Parathyroid adenoma (tissue), 2 donors: Measurements from ENCODE around the gene DIP2C.

Experiments used
- H2AFZ ChIP-seq: fragments of 300-600 bp; sonication (generic); one replicate; pipeline ENCODE4 v1.7.0; 2017; ENCODE audit warnings: antibody characterized with exemption, mild to moderate bottlenecking
- H3K27ac ChIP-seq: fragments of 300-600 bp; sonication (generic); one replicate; pipeline ENCODE4 v1.7.0; 2017
- H3K27me3 ChIP-seq: fragments of 300-600 bp; sonication (generic); one replicate; pipeline ENCODE4 v1.7.0; 2017; ENCODE audit warnings: low read length; ENCODE audit not compliant: control insufficient read depth, insufficient read depth
- H3K36me3 ChIP-seq: fragments of 300-600 bp; sonication (generic); one replicate; pipeline ENCODE4 v1.7.0; 2017; ENCODE audit warnings: low read length; ENCODE audit not compliant: control insufficient read depth, insufficient read depth
- H3K4me1 ChIP-seq: fragments of 300-600 bp; sonication (generic); one replicate; pipeline ENCODE4 v1.7.0; 2017; ENCODE audit warnings: control low read depth
- H3K4me2 ChIP-seq: fragments of 300-600 bp; sonication (generic); one replicate; pipeline ENCODE4 v1.7.0; 2017; ENCODE audit warnings: low read length
- H3K4me3 ChIP-seq: fragments of 300-600 bp; sonication (generic); one replicate; pipeline ENCODE4 v1.7.0; 2017; ENCODE audit warnings: low read depth, low read length
- H3K79me2 ChIP-seq: fragments of 300-600 bp; sonication (generic); one replicate; pipeline ENCODE4 v1.7.0; 2017; ENCODE audit warnings: control low read depth
- H3K9ac ChIP-seq: fragments of 300-600 bp; sonication (generic); one replicate; pipeline ENCODE4 v1.7.0; 2017; ENCODE audit warnings: mild to moderate bottlenecking
- H3K9me3 ChIP-seq: fragments of 300-600 bp; sonication (generic); one replicate; pipeline ENCODE4 v1.7.0; 2017; ENCODE audit warnings: low read length; ENCODE audit not compliant: control insufficient read depth
- TF ChIP-seq, protein P1 (sequence below): fragments of 300-600 bp; sonication (generic); IDR thresholded peaks from one replicate; pipeline ENCODE4 v1.7.0; 2017; ENCODE audit warnings: antibody characterized with exemption, mild to moderate bottlenecking
- donor health status: primary hyperparathyroidism.

The DIP2C gene

DNA sequence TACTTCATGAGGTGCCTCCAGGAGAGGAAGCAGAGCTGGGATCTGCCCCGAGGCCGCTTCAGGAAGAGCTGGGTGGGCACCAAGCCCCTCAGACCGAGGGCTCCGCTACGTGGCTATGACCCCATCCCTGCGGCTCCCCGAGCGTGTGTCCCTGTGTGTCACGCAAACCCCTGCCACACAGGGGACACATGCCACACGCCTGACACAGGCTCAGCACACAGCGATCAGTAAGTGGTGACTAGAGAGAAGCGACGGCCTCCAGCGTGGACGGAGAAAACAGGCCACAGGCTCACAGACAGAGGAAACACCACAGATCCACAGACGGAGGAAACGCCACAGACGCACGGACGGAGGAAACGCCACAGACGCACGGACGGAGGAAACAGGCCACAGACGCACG is 18.5 kb downstream of the DIP2C start:
- no peaks in the 10 kb centered on the region for H3K36me3 ChIP-seq
- no peak overlapping the region for H3K9ac ChIP-seq
- no peaks in the 10 kb centered on the region for H3K9me3 ChIP-seq
- no peak overlapping the region for H3K27ac ChIP-seq
- no peaks in the 10 kb centered on the region for H3K4me1 ChIP-seq
- H3K27me3 ChIP-seq, result no peaks in the 10 kb centered on the region
- H3K79me2 ChIP-seq, result peaks cover 40% of the 10 kb centered on the region
- TF ChIP-seq, protein P1, sequence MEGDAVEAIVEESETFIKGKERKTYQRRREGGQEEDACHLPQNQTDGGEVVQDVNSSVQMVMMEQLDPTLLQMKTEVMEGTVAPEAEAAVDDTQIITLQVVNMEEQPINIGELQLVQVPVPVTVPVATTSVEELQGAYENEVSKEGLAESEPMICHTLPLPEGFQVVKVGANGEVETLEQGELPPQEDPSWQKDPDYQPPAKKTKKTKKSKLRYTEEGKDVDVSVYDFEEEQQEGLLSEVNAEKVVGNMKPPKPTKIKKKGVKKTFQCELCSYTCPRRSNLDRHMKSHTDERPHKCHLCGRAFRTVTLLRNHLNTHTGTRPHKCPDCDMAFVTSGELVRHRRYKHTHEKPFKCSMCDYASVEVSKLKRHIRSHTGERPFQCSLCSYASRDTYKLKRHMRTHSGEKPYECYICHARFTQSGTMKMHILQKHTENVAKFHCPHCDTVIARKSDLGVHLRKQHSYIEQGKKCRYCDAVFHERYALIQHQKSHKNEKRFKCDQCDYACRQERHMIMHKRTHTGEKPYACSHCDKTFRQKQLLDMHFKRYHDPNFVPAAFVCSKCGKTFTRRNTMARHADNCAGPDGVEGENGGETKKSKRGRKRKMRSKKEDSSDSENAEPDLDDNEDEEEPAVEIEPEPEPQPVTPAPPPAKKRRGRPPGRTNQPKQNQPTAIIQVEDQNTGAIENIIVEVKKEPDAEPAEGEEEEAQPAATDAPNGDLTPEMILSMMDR, result no peak
- no peak overlapping the region for H2AFZ ChIP-seq
- H3K4me2 ChIP-seq, result no peak overlapping the region
- no peak overlapping the region for H3K4me3 ChIP-seq

DNA sequence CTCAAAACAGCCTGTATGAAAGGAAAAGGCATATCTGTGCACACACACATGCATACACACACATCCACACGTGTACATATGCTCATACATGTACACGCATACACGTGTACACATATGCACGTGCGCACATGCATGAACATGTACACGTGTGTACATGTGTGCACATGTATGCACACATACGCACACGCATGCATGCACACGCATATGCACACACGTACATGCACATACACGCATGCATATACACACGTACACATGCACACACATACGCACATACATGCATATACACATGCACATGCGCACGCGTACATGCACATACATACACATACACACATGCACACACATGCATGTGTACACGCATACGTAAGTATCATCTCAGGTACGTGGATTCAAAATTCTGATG is 19.4 kb downstream of the DIP2C start:
- H3K4me1 ChIP-seq, result no peaks in the 10 kb centered on the region
- no peaks in the 10 kb centered on the region for H3K9me3 ChIP-seq
- H3K9ac ChIP-seq, result no peak overlapping the region
- no peak overlapping the region for H3K4me3 ChIP-seq
- no peak overlapping the region for H3K4me2 ChIP-seq
- H3K27me3 ChIP-seq, result no peaks in the 10 kb centered on the region
- no peak overlapping the region for H2AFZ ChIP-seq
- no peaks in the 10 kb centered on the region for H3K36me3 ChIP-seq
- H3K27ac ChIP-seq, result no peak overlapping the region
- H3K79me2 ChIP-seq, result peaks cover 46% of the 10 kb centered on the region
- TF ChIP-seq, protein P1, result no peak

DNA sequence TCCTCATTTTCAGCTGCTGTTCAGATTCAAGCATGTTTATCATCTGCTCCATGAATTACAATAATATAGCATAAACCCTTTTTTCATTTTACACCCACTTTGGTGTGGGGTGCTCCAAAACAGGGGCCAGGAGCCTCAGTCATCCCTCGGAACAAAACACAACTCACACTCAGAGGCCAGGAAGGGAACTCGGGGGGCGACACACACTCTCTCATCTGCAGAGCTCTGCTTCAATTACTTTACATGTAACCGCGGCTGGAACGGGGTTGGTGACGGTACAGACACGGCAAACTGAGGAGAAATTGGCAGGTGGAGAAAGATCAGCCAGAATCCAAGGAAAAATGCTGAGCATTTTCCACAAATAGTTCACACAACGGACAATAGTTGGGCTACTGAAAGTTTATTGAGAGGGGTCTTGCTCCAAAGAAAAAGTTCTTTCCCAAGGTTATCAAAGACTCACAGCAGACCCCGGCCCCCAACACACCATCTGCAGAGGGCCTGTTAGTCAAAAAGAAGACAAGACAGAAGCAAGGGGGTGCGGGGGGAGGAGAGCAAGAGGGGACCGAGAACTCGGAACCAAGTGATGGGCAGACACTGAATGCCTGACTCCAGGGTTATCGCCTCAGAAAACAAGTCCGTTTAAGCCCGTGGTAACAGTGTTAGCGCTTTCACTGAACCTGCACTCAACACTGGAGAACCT is 20.5 kb downstream of the DIP2C start:
- Histone ChIP-seq H3K4me2 (no peak overlapping the region), H3K9ac (no peak overlapping the region), H3K4me1 (no peaks in the 10 kb centered on the region), H2AFZ (no peak overlapping the region), H3K27me3 (no peaks in the 10 kb centered on the region), H3K9me3 (no peaks in the 10 kb centered on the region), H3K79me2 (peaks cover 46% of the 10 kb centered on the region), H3K27ac (no peak overlapping the region), H3K4me3 (no peak overlapping the region), H3K36me3 (no peaks in the 10 kb centered on the region)
- TF ChIP-seq, protein P1, result no peak

DNA sequence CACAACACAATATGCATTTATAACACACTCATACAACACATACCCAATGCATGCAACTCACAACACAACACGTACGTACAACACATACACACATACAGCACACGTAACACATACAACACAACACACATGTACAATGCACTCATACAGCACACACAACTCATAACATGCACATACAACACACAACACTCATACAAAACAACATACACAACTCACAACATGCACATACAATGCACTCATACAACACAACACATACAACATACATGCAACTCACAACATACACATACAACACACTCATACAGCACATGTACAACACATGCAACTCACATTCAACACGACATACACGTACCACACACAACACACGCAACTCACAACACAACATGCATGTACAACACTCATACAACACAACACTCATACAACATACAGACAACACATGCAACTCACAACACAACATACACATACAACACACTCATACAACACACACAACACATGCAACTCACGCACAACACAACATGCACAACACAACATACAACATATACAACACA is 21.8 kb downstream of the DIP2C start:
- Histone ChIP-seq H3K79me2 (peaks cover 47% of the 10 kb centered on the region), H3K36me3 (no peaks in the 10 kb centered on the region), H2AFZ (no peak overlapping the region), H3K27ac (no peak overlapping the region), H3K9me3 (no peaks in the 10 kb centered on the region), H3K4me2 (no peak overlapping the region), H3K27me3 (no peaks in the 10 kb centered on the region), H3K4me3 (no peak overlapping the region), H3K4me1 (no peaks in the 10 kb centered on the region), H3K9ac (no peak overlapping the region)
- TF ChIP-seq, protein P1, result no peak

DNA sequence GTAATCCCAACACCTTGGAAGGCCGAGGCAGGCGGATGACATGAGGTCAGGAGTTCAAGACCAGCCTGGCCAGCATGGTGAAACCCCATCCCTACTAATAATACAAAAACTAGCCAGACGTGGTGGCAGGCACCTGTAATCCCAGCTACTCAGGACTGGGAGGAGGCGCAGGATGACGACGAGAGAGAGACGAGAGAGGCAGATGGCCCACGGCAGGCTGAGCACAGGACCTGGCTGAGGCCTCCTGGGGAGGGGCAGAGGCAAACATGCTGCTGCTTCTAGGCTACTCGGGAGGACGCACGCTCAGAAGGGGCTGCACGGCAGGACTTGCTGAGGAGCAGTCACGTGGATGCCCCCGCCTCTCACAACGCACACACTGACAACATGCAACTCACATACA is 22.4 kb downstream of the DIP2C start:
- no peaks in the 10 kb centered on the region for H3K36me3 ChIP-seq
- no peak overlapping the region for H3K4me2 ChIP-seq
- TF ChIP-seq, protein P1, result no peak
- H3K27me3 ChIP-seq, result no peaks in the 10 kb centered on the region
- peaks cover 47% of the 10 kb centered on the region for H3K79me2 ChIP-seq
- H3K9me3 ChIP-seq, result no peaks in the 10 kb centered on the region
- no peak overlapping the region for H3K4me3 ChIP-seq
- no peaks in the 10 kb centered on the region for H3K4me1 ChIP-seq
- H3K9ac ChIP-seq, result no peak overlapping the region
- no peak overlapping the region for H2AFZ ChIP-seq
- H3K27ac ChIP-seq, result no peak overlapping the region
